Fibroblast of villous mesenchyme (primary cell): ENCODE results near the gene GSG1L. TPM values are rescaled to one million over a fixed set of nuclear protein-coding genes. Genes with fewer than 3 reads are reported as not detected.

ENCODE experiments used
- DNase-seq: peaks from one replicate; pipeline ENCODE4 v3.0.0-alpha.2; 2010; ENCODE audit warnings: low read depth
- H3K4me3 ChIP-seq: 2 replicates; pipeline ENCODE4 v1.5.1; 2011; ENCODE audit warnings: low read depth, mild to moderate bottlenecking, low read length
- CTCF ChIP-seq: IDR thresholded peaks from 2 replicates; pipeline ENCODE4 v1.5.1; 2012; ENCODE audit warnings: low read depth, mild to moderate bottlenecking, low read length; ENCODE audit not compliant: insufficient read depth
- total RNA-seq: library from RNA; depleted of rRNA; stranded (reverse); fragments of >200 nt; gene quantifications from 2 replicates; pipeline ENCODE4 v1.2.3, GENCODE V29; 2012

Gene GSG1L
- total RNA-seq, 1 donor: not detected

- TF ChIP-seq CTCF: no peak
- no peak overlapping the region for H3K4me3 ChIP-seq
- DNase-seq: no peak
These were observed 257.6 kb downstream of the GSG1L start for GRCh38 chr16:27805828-27806351.

GRCh38 chr16:27803775-27804549, 259.6 kb downstream of the GSG1L start:
- no peak for TF ChIP-seq CTCF
- no peak for DNase-seq
- H3K4me3 ChIP-seq: no peak overlapping the region

- H3K4me3 ChIP-seq: no peak overlapping the region
- DNase-seq: no peak
- no peak for TF ChIP-seq CTCF
These were observed 260.7 kb downstream of the GSG1L start for GRCh38 chr16:27802664-27803439.

GRCh38 chr16:27801289-27801945, 262.1 kb downstream of the GSG1L start:
- peak; percentile 32 for DNase-seq
- TF ChIP-seq CTCF: peak; percentile 12
- no peak overlapping the region for H3K4me3 ChIP-seq

GRCh38 chr16:27800817-27801216, 262.7 kb downstream of the GSG1L start:
- no peak for DNase-seq
- no peak for TF ChIP-seq CTCF
- no peak overlapping the region for H3K4me3 ChIP-seq

- DNase-seq: no peak
- H3K4me3 ChIP-seq: no peak overlapping the region
- TF ChIP-seq CTCF: no peak
These were observed 263.6 kb downstream of the GSG1L start for GRCh38 chr16:27799896-27800295.
